HL-60/S4 (cell line): ENCODE data around the gene TRIM2.
"Not testable (repeated sequence)": the region's sequence is repeated elsewhere in the genome, so short reads cannot be mapped to it uniquely, and the experiment has no call there.

Experiments
- in situ Hi-C: fragments of 300-500 bp; cut with MboI; formaldehyde crosslinking; loops from 2 replicates; pipeline ENCODE4 v1.14.3; 2022; ENCODE audit warnings: low sequenced_read_pairs

The TRIM2 gene

GRCh38 chr4:153186046-153186728 is 18.1 kb upstream of the TRIM2 start:
- in situ Hi-C loops, result no loop called here

GRCh38 chr4:153189016-153189801 is 15.0 kb upstream of the TRIM2 start:
- in situ Hi-C loops, result no loop called here

GRCh38 chr4:153191795-153192363 is 12.4 kb upstream of the TRIM2 start:
- in situ Hi-C loops, result no loop called here

- in situ Hi-C loops, result no loop called here
Measured at GRCh38 chr4:153197301-153197700, 6.9 kb upstream of the TRIM2 start.

- in situ Hi-C loops, result no loop called here
Measured at GRCh38 chr4:153198719-153199118, 5.5 kb upstream of the TRIM2 start.

GRCh38 chr4:153203746-153204145 is 497 bp upstream of the TRIM2 start:
- in situ Hi-C loops, result not testable (repeated sequence)

GRCh38 chr4:153204728-153205648 is 745 bp downstream of the TRIM2 start:
- in situ Hi-C loops, result no loop called here

- in situ Hi-C loops, result no loop called here
Measured at GRCh38 chr4:153205757-153206156, 1.5 kb downstream of the TRIM2 start.

- in situ Hi-C loops, result no loop called here
Measured at GRCh38 chr4:153206534-153206933, 2.3 kb downstream of the TRIM2 start.

GRCh38 chr4:153207027-153207426 is 2.8 kb downstream of the TRIM2 start:
- in situ Hi-C loops, result no loop called here

GRCh38 chr4:153207567-153207966 is 3.3 kb downstream of the TRIM2 start:
- in situ Hi-C loops, result no loop called here

GRCh38 chr4:153209410-153209809 is 5.2 kb downstream of the TRIM2 start:
- in situ Hi-C loops, result no loop called here

- in situ Hi-C loops, result no loop called here
Measured at GRCh38 chr4:153210727-153211126, 6.5 kb downstream of the TRIM2 start.

- in situ Hi-C loops, result no loop called here
Measured at GRCh38 chr4:153211986-153212728, 7.9 kb downstream of the TRIM2 start.

- in situ Hi-C loops, result no loop called here
Measured at GRCh38 chr4:153212736-153213135, 8.5 kb downstream of the TRIM2 start.

GRCh38 chr4:153215921-153216320 is 11.7 kb downstream of the TRIM2 start:
- in situ Hi-C loops, result no loop called here

GRCh38 chr4:153216546-153216945 is 12.3 kb downstream of the TRIM2 start:
- in situ Hi-C loops, result no loop called here

- in situ Hi-C loops, result no loop called here
Measured at GRCh38 chr4:153217440-153217839, 13.2 kb downstream of the TRIM2 start.

GRCh38 chr4:153218961-153219360 is 14.7 kb downstream of the TRIM2 start:
- in situ Hi-C loops, result no loop called here

- in situ Hi-C loops, result no loop called here
Measured at GRCh38 chr4:153220682-153221395, 16.6 kb downstream of the TRIM2 start.
